ENCODE results near the gene ZNHIT1. TPM values are rescaled to one million over a fixed set of nuclear protein-coding genes. Genes with fewer than 3 reads are reported as not detected.

ZNHIT1 gene
- total RNA-seq, 2 experiments from 2014 or later, result 59.9 to 60.5 TPM

- H3K27ac Mint-ChIP-seq, result no peak overlapping the region
- H3K4me3 Mint-ChIP-seq, result no peak overlapping the region
- no peak for DNase-seq
- ChIA-PET POLR2A (no interaction called here), CTCF (no interaction called here)
- H3K4me1 Mint-ChIP-seq, result peaks cover 2% of the 10 kb centered on the region
- no peaks in the 10 kb centered on the region for H3K9me3 Mint-ChIP-seq
- no peaks in the 10 kb centered on the region for H3K27me3 Mint-ChIP-seq
- H3K36me3 Mint-ChIP-seq (ENCODE audit: low read depth), result peaks cover 7% of the 10 kb centered on the region
Observed at GRCh38 chr7:101232141-101232850, 14.3 kb downstream of the ZNHIT1 start.

- DNase-seq, result no peak
- Mint-ChIP-seq H3K27ac (no peak overlapping the region), H3K36me3 (ENCODE audit: low read depth) (peaks cover 7% of the 10 kb centered on the region), H3K27me3 (no peaks in the 10 kb centered on the region), H3K4me1 (peaks cover 2% of the 10 kb centered on the region), H3K9me3 (no peaks in the 10 kb centered on the region), H3K4me3 (no peak overlapping the region)
- POLR2A ChIA-PET, result interaction anchor here (1.7 kb wide), 1 partner anchor 10 kb away, joined by 7 read pairs; no protein-coding TSS in a partner anchor
- CTCF ChIA-PET, result interaction anchor here (1.6 to 2.1 kb wide), 2 partner anchors 10 to 90 kb away, joined by 3 to 11 read pairs; no protein-coding TSS in a partner anchor
Observed at GRCh38 chr7:101233907-101234547, 16.1 kb downstream of the ZNHIT1 start.

DNA sequence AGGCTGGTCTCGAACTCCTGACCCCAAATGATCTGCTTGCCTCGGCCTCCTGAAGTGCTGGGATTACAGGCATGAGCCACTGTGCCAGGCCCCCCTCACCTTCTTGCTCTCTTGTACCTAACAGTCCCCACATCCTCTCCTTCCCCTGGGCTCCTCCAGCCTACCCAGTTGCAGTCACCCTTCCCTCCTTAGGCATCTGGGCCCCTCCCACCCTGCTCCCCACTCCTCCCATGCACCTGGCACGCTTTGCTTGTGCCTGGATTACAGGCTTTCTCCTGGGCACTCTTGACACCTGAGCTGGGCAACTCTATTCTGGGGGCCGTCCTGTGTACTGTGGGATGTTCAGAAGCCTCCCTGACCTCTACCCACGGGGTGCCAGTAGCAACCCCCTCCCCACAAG, 16.7 kb downstream of the ZNHIT1 start:
- H3K36me3 Mint-ChIP-seq (ENCODE audit: low read depth), result peaks cover 7% of the 10 kb centered on the region
- H3K27ac Mint-ChIP-seq, result no peak overlapping the region

GRCh38 chr7:101235050-101235449, 17.1 kb downstream of the ZNHIT1 start:
- no peak overlapping the region for H3K4me3 Mint-ChIP-seq
- CTCF ChIA-PET, result interaction anchor here (1.0 to 2.1 kb wide), 3 partner anchors 9 to 91 kb away, joined by 3 to 11 read pairs (median 3); no protein-coding TSS in a partner anchor
- no peaks in the 10 kb centered on the region for H3K9me3 Mint-ChIP-seq
- peaks cover 2% of the 10 kb centered on the region for H3K4me1 Mint-ChIP-seq
- H3K27me3 Mint-ChIP-seq, result no peaks in the 10 kb centered on the region
- H3K27ac Mint-ChIP-seq, result no peak overlapping the region
- H3K36me3 Mint-ChIP-seq (ENCODE audit: low read depth), result peaks cover 7% of the 10 kb centered on the region
- DNase-seq, result no peak
- POLR2A ChIA-PET, result interaction anchor here (1.7 kb wide), 1 partner anchor 9 kb away, joined by 7 read pairs; no protein-coding TSS in a partner anchor

More for the DNA sequence above, 16.7 kb downstream of the ZNHIT1 start:
- peaks cover 2% of the 10 kb centered on the region for H3K4me1 Mint-ChIP-seq
- CTCF ChIA-PET, result interaction anchor here (1.0 to 2.1 kb wide), 3 partner anchors 10 to 91 kb away, joined by 3 to 11 read pairs (median 3); no protein-coding TSS in a partner anchor
- DNase-seq, result no peak
- POLR2A ChIA-PET, result interaction anchor here (1.7 kb wide), 1 partner anchor 9 kb away, joined by 7 read pairs; no protein-coding TSS in a partner anchor
- no peaks in the 10 kb centered on the region for H3K9me3 Mint-ChIP-seq
- no peak overlapping the region for H3K4me3 Mint-ChIP-seq
- no peaks in the 10 kb centered on the region for H3K27me3 Mint-ChIP-seq

- CTCF ChIA-PET, result interaction anchor here (1.0 to 2.1 kb wide), 3 partner anchors 9 to 92 kb away, joined by 3 to 11 read pairs (median 3); no protein-coding TSS in a partner anchor
Observed at GRCh38 chr7:101235522-101235921, 17.6 kb downstream of the ZNHIT1 start.

DNA sequence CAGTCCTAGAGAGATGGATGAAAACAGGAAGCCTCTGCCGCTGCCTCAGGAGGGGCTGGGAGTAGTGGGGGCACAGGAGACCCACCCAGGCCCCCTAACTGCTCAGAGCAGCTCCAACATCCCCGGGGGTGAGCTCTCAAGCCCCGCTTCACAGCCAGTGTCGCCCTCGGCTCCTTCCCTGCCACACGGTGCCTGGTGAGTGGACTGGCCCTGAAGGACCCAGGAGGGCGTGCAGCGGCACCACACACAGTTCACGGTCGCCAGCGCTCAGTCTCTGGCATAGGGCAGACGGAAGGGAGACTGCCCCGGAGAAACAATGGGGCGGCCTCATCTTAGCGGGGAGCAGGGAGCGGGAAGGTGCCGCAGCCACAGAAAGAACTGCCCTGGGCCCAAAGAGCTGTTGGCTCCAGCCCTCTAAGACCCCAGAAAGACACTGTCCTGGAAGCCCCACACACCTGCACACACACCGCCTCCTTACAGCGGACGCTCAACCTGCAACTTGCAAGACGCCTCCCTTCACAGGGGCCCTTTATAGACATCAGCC, 18.4 kb downstream of the ZNHIT1 start:
- Mint-ChIP-seq H3K4me1 (no peaks in the 10 kb centered on the region), H3K36me3 (ENCODE audit: low read depth) (peaks cover 9% of the 10 kb centered on the region), H3K27ac (no peak overlapping the region), H3K27me3 (no peaks in the 10 kb centered on the region), H3K9me3 (no peaks in the 10 kb centered on the region), H3K4me3 (no peak overlapping the region)
- ChIA-PET CTCF (no interaction called here), POLR2A (no interaction called here)
- DNase-seq, result no peak

More at GRCh38 chr7:101235522-101235921, 17.6 kb downstream of the ZNHIT1 start:
- H3K4me3 Mint-ChIP-seq, result no peak overlapping the region
- H3K9me3 Mint-ChIP-seq, result no peaks in the 10 kb centered on the region
- no peaks in the 10 kb centered on the region for H3K27me3 Mint-ChIP-seq
- H3K4me1 Mint-ChIP-seq, result peaks cover 2% of the 10 kb centered on the region
- peaks cover 8% of the 10 kb centered on the region for H3K36me3 Mint-ChIP-seq (ENCODE audit: low read depth)
- DNase-seq, result no peak
- POLR2A ChIA-PET, result interaction anchor here (1.7 kb wide), 1 partner anchor 8 kb away, joined by 7 read pairs; no protein-coding TSS in a partner anchor
- H3K27ac Mint-ChIP-seq, result no peak overlapping the region

DNA sequence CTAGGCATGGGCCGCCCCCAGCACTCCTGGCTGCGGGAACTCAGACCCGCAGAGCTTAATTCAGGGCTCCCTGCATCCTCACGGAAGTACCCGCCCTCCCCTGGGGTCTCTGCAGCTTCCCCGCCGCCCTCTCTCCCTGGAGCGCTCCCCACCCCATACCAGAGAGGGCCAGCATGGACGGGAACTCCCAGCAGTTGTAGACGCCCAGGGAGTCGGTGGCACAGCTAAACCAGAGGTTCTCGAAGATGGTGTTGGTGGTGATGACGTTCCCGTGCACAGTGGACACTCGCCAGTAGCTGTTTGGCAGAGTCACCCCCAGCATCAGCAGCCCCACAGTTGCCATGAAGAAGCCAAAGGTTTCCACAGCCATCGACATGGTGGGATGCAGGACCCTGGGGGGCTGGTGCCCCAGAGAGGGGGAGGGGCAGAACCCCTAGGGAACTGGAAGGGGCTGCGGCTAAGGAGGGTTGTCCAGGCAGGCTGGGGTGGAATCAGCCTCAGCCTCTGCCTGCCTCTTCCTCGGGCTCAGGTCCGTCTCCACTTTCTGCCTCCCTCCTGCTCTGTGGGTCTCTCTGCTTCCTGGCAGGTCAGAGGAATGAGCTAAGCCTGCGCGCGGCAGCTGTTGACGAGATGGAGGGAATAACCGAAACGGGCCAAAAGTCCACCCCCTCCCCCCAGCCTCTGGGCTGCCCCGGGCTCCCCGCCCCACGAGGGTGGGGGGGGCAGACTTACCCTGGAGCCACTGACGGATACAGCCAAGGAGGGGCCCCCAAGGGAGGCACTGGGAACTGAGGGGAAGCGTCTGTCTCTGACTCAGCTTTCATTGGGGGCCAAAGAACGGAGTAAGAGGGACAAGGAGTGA, 19.5 kb downstream of the ZNHIT1 start, which contains the start of gene CLDN15:
TSS of gene CLDN15 (minus strand) at position 597 of the 862 bp plus-strand sequence. CDS start at position 376, 221 bp downstream.
- peaks cover 2% of the 10 kb centered on the region for H3K4me1 Mint-ChIP-seq
- DNase-seq, result no peak
- H3K4me3 Mint-ChIP-seq, result no peak within 1 kb of the TSS
- ChIA-PET CTCF (interaction anchor here (1.1 kb wide), 1 partner anchor 19 kb away, joined by 3 read pairs; the partner anchor contains the start of gene ZNHIT1), POLR2A (interaction anchor here (1.4 kb wide), 1 partner anchor 20 kb away, joined by 5 read pairs; the partner anchor contains the start of genes PLOD3 and ZNHIT1)
- no peak within 1 kb of the TSS for H3K27ac Mint-ChIP-seq
- H3K27me3 Mint-ChIP-seq, result no peaks in the 10 kb centered on the region
- H3K36me3 Mint-ChIP-seq (ENCODE audit: low read depth), result peaks cover 5% of the 10 kb centered on the region
- H3K9me3 Mint-ChIP-seq, result no peaks in the 10 kb centered on the region

- no peaks in the 10 kb centered on the region for H3K27me3 Mint-ChIP-seq
- H3K36me3 Mint-ChIP-seq (ENCODE audit: low read depth), result peaks cover 5% of the 10 kb centered on the region
- ChIA-PET POLR2A (interaction anchor here (1.4 kb wide), 1 partner anchor 21 kb away, joined by 5 read pairs; the partner anchor contains the start of genes PLOD3 and ZNHIT1), CTCF (interaction anchor here (1.1 kb wide), 1 partner anchor 20 kb away, joined by 3 read pairs; the partner anchor contains the start of gene ZNHIT1)
- no peak overlapping the region for H3K27ac Mint-ChIP-seq
- no peaks in the 10 kb centered on the region for H3K9me3 Mint-ChIP-seq
- H3K4me1 Mint-ChIP-seq, result peaks cover 9% of the 10 kb centered on the region
- DNase-seq, result no peak
- no peak overlapping the region for H3K4me3 Mint-ChIP-seq
Observed at GRCh38 chr7:101238226-101239182, 20.5 kb downstream of the ZNHIT1 start.

DNA sequence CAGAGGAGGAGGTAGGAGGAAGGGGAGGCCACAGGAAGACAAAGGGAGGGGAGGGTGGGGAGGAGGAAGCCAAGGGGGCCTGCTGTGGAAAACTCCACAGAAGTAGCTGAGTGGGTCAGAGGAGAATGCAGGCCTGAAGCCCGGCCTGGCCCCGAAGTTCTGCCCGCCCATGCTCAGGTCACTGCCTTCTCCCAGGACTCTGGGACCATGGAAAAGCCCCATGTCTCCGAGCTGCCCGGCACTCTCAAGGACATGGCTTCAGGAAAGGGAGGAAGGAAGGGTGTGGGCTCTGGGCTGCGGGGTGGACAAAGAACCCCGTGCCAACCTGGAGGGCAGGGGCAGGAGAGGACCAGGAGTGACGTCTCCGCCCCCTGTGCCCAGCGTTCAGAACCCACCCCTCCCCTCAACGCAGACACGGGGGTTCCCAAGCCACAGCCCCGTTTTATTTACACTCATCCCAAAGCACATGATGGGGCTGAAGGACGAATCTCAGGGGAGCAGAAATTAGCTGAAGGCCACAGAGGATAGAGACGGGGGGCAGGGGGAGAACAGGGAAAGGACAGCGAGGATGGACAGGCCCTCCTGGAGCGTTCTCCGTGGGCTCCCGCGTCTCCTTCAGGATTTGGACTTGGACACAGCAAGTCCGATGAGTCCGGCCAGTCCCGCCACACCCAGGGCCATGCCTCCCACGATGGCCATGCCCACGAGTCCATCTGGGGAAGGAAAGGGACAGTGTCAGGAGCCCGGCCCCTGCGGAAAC, 21.4 kb downstream of the ZNHIT1 start:
- Mint-ChIP-seq H3K27me3 (no peaks in the 10 kb centered on the region), H3K36me3 (ENCODE audit: low read depth) (peaks cover 10% of the 10 kb centered on the region), H3K27ac (no peak overlapping the region), H3K4me3 (no peak overlapping the region), H3K4me1 (peaks cover 15% of the 10 kb centered on the region), H3K9me3 (no peaks in the 10 kb centered on the region)
- DNase-seq, result no peak
- ChIA-PET CTCF (no interaction called here), POLR2A (no interaction called here)

- ChIA-PET POLR2A (no interaction called here), CTCF (no interaction called here)
- H3K36me3 Mint-ChIP-seq (ENCODE audit: low read depth), result peaks cover 10% of the 10 kb centered on the region
- no peaks in the 10 kb centered on the region for H3K27me3 Mint-ChIP-seq
- peaks cover 17% of the 10 kb centered on the region for H3K4me1 Mint-ChIP-seq
- no peak for DNase-seq
- H3K9me3 Mint-ChIP-seq, result no peaks in the 10 kb centered on the region
- no peak overlapping the region for H3K27ac Mint-ChIP-seq
- no peak overlapping the region for H3K4me3 Mint-ChIP-seq
Observed at GRCh38 chr7:101239951-101240220, 21.9 kb downstream of the ZNHIT1 start.

All from activated CD4-positive, alpha-beta memory T cell treated with anti-CD3 and anti-CD28 coated beads, Interleukin-2, amount 10 ng/mL, durations not matched to agents 7 days and 5 days (primary cell).